Inflammatory macrophage treated with lipopolysaccharide for 1 hour (primary cell): Measurements from ENCODE around the gene SPTBN1.

Experiments used
- DNase-seq, 2 donors: peaks; one replicate each; pipeline ENCODE4 v3.0.0-alpha.2; 2020 to 2022

Gene SPTBN1

GRCh38 chr2:54720563-54720962, 264.4 kb downstream of the SPTBN1 start:
- DNase-seq = no peak
